Left ventricle myocardium inferior (tissue), 1 donor: ENCODE measurements around the gene CAAP1. TPM values are rescaled to one million over a fixed set of nuclear protein-coding genes. Genes with fewer than 3 reads are reported as not detected.

ENCODE experiments used
- DNase-seq: peaks from one replicate; pipeline ENCODE4 v3.0.0-alpha.2; 2020
- H3K27ac ChIP-seq: fragments of 200-600 bp; replicated peaks from 2 replicates; pipeline ENCODE4 v1.8.0; 2021
- H3K27me3 ChIP-seq: fragments of 200-600 bp; 2 replicates; pipeline ENCODE4 v1.8.0; 2021; ENCODE audit warnings: low read depth
- H3K36me3 ChIP-seq: fragments of 200-600 bp; 2 replicates; pipeline ENCODE4 v1.8.0; 2021
- H3K4me1 ChIP-seq: fragments of 200-600 bp; 2 replicates; pipeline ENCODE4 v1.8.0; 2021
- H3K4me3 ChIP-seq: fragments of 200-600 bp; 2 replicates; pipeline ENCODE4 v1.8.0; 2021; ENCODE audit warnings: mild to moderate bottlenecking, moderate library complexity
- H3K9me3 ChIP-seq: fragments of 200-600 bp; replicated peaks from 2 replicates; pipeline ENCODE4 v1.8.0; 2021
- intact Hi-C: fragments of 100-400 bp; cut with micrococcal nuclease; formaldehyde crosslinking; loops from one replicate; pipeline ENCODE4 v1.11.0; 2022
- long read RNA-seq: library from polyadenylated mRNA; unstranded; transcript quantifications from one replicate; pipeline ENCODE4 v2.0.0, GENCODE V29; 2021
- total RNA-seq: library from RNA; stranded (reverse); fragmentation: NEBNext Ultra II Directional; extraction: Animal tissue kit (Norgen Biotek cat#: 25700); gene quantifications from one replicate; pipeline ENCODE4 v1.2.1, GENCODE V29; 2021
- TF ChIP-seq, protein P1 (sequence below): fragments of 200-600 bp; IDR thresholded peaks from 2 replicates; pipeline ENCODE4 v1.8.0; 2021; ENCODE audit warnings: antibody characterized with exemption, mild to moderate bottlenecking, borderline replicate concordance
- donor health status: DM: no; HTN: yes; CAD: no; lungs with severe emphysema.

Gene CAAP1, protein sequence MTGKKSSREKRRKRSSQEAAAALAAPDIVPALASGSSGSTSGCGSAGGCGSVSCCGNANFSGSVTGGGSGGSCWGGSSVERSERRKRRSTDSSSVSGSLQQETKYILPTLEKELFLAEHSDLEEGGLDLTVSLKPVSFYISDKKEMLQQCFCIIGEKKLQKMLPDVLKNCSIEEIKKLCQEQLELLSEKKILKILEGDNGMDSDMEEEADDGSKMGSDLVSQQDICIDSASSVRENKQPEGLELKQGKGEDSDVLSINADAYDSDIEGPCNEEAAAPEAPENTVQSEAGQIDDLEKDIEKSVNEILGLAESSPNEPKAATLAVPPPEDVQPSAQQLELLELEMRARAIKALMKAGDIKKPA
- total RNA-seq, result 7.9 TPM
- long read RNA-seq, transcript CAAP1-201 (6 exons, 2,791 nt), result major isoform, 10 of 13 reads
- long read RNA-seq, partial matches to known transcripts, result 0 of 13 reads
- long read RNA-seq, other reads (novel, unspliced or antisense), result 1 of 13 reads

DNA sequence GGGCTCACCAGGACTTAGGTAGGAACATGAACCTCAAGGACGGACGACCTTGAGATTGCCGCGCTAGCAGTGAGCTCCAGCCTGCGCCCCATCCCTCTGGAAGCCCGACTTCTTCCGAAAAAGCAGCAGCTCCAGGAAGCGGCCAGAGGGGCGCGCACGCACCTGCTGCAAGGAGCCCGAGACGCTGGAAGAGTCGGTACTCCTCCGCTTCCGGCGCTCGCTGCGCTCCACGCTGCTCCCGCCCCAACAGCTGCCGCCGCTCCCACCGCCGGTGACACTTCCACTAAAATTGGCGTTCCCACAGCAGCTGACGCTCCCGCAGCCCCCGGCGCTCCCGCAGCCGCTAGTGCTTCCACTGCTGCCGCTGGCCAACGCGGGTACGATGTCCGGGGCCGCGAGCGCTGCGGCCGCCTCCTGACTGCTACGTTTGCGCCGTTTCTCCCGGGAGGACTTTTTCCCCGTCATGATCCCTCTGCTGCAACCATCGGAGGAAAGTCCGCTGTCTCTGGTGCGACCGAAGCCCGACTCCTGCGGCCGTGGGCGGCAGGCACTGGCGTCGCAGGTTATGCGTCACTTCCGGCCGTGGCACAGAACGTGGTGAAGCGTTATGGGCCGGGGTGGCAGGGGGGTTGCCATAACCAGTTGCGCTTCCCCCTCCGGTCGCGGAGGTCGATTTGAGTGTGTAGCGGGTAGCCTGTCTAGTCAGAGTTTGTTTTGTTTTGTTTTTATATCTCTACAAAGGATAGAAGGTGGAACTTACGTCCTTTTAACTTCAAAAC is at the start of gene CAAP1:
Gene CAAP1 (minus strand): TSS at position 552 of the 779 bp plus-strand sequence. CDS start 87 bp downstream, at position 465.
- peak within 1 kb of the TSS; percentile 96 for H3K27ac ChIP-seq
- TF ChIP-seq, protein P1, sequence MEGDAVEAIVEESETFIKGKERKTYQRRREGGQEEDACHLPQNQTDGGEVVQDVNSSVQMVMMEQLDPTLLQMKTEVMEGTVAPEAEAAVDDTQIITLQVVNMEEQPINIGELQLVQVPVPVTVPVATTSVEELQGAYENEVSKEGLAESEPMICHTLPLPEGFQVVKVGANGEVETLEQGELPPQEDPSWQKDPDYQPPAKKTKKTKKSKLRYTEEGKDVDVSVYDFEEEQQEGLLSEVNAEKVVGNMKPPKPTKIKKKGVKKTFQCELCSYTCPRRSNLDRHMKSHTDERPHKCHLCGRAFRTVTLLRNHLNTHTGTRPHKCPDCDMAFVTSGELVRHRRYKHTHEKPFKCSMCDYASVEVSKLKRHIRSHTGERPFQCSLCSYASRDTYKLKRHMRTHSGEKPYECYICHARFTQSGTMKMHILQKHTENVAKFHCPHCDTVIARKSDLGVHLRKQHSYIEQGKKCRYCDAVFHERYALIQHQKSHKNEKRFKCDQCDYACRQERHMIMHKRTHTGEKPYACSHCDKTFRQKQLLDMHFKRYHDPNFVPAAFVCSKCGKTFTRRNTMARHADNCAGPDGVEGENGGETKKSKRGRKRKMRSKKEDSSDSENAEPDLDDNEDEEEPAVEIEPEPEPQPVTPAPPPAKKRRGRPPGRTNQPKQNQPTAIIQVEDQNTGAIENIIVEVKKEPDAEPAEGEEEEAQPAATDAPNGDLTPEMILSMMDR, result peak; percentile 53
- peaks cover 12% of the 10 kb centered on the region for H3K9me3 ChIP-seq
- no peaks in the 10 kb centered on the region for H3K27me3 ChIP-seq
- H3K4me1 ChIP-seq, result peaks cover 40% of the 10 kb centered on the region
- peak; percentile 95 for DNase-seq
- peak within 1 kb of the TSS; percentile 83 for H3K4me3 ChIP-seq
- H3K36me3 ChIP-seq, result no peaks in the 10 kb centered on the region
- intact Hi-C loops, result loop anchor here (10.0 kb wide), 1 partner anchor 52 kb away; the partner anchor contains the start of gene PLAA

- DNase-seq, result no peak
- TF ChIP-seq, protein P1, result no peak
- intact Hi-C loops, result loop anchor here (10.0 kb wide), 1 partner anchor 46 kb away; the partner anchor contains the start of gene CAAP1
- no peak overlapping the region for H3K4me3 ChIP-seq
- no peaks in the 10 kb centered on the region for H3K27me3 ChIP-seq
- peaks cover 58% of the 10 kb centered on the region for H3K4me1 ChIP-seq
- no peaks in the 10 kb centered on the region for H3K36me3 ChIP-seq
- no peak overlapping the region for H3K27ac ChIP-seq
- peaks cover 18% of the 10 kb centered on the region for H3K9me3 ChIP-seq
Measured at GRCh38 chr9:26940779-26941178, 48.2 kb upstream of the CAAP1 start.

- Histone ChIP-seq H3K27me3 (no peaks in the 10 kb centered on the region), H3K36me3 (no peaks in the 10 kb centered on the region), H3K4me1 (peaks cover 51% of the 10 kb centered on the region), H3K9me3 (peaks cover 18% of the 10 kb centered on the region), H3K27ac (no peak overlapping the region), H3K4me3 (no peak overlapping the region)
- TF ChIP-seq, protein P1, result no peak
- intact Hi-C loops, result loop anchor here (10.0 kb wide), 1 partner anchor 45 kb away; the partner anchor contains the start of gene CAAP1
- DNase-seq, result no peak
Measured at GRCh38 chr9:26939955-26940711, 47.5 kb upstream of the CAAP1 start.

DNA sequence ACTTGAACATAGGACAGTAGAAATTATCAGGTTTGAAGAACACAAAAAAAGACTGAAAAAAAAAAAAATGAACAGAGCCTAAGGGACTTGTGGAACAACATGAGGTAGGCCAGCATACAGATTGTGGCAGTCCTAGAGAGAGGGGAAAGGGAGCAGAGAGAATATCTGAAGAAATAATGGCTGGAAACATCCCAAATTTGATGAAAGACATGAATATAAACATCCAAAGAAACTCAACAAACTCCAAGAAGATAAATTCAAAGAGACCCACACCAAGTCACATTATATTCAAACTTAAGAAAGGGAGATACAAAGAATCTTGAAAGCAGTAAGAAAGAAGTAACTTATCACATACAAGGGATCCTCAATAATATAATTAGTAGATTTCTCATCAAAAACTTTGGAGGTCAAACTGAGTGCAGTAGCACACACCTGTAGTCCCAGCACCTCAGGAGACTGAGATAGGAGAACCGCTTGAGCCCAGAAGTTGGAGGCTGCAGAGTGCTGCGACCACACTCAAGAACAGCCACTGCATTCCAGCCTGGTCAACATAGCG is 45.3 kb upstream of the CAAP1 start:
- Histone ChIP-seq H3K27me3 (no peaks in the 10 kb centered on the region), H3K27ac (no peak overlapping the region), H3K4me3 (no peak overlapping the region), H3K4me1 (peaks cover 31% of the 10 kb centered on the region), H3K9me3 (peaks cover 18% of the 10 kb centered on the region), H3K36me3 (peaks cover 7% of the 10 kb centered on the region)
- TF ChIP-seq, protein P1, result no peak
- intact Hi-C loops, result no loop called here
- DNase-seq, result no peak

DNA sequence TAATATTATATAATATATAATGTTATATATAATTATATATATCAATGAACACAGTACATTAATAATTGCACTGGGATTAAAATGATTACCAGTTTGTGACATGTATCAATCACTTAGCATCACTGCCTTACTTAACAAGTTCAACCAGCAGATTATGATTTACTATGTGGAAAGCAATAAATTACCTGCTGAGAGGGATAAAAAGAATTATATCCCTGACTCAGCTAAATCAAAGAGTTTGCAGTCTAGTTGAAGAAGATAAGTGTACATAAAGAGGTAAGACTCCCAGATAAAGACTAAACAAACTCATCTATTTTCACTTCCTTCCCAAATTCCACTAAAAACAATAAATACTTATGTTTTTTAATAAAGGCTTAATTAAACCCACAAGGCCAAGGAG is 43.2 kb upstream of the CAAP1 start:
- Histone ChIP-seq H3K36me3 (peaks cover 21% of the 10 kb centered on the region), H3K4me3 (no peak overlapping the region), H3K4me1 (peaks cover 21% of the 10 kb centered on the region), H3K27me3 (no peaks in the 10 kb centered on the region), H3K27ac (no peak overlapping the region), H3K9me3 (peaks cover 18% of the 10 kb centered on the region)
- intact Hi-C loops, result no loop called here
- TF ChIP-seq, protein P1, result no peak
- DNase-seq, result no peak
